ENCODE measurements around the gene PTPRN2. TPM values are rescaled to one million over a fixed set of nuclear protein-coding genes. Genes with fewer than 3 reads are reported as not detected.

PTPRN2 gene
- total RNA-seq, 8 experiments from 2014 or later = 0.10 to 19.7 (median 10.8) TPM; not detected in 1

DNA sequence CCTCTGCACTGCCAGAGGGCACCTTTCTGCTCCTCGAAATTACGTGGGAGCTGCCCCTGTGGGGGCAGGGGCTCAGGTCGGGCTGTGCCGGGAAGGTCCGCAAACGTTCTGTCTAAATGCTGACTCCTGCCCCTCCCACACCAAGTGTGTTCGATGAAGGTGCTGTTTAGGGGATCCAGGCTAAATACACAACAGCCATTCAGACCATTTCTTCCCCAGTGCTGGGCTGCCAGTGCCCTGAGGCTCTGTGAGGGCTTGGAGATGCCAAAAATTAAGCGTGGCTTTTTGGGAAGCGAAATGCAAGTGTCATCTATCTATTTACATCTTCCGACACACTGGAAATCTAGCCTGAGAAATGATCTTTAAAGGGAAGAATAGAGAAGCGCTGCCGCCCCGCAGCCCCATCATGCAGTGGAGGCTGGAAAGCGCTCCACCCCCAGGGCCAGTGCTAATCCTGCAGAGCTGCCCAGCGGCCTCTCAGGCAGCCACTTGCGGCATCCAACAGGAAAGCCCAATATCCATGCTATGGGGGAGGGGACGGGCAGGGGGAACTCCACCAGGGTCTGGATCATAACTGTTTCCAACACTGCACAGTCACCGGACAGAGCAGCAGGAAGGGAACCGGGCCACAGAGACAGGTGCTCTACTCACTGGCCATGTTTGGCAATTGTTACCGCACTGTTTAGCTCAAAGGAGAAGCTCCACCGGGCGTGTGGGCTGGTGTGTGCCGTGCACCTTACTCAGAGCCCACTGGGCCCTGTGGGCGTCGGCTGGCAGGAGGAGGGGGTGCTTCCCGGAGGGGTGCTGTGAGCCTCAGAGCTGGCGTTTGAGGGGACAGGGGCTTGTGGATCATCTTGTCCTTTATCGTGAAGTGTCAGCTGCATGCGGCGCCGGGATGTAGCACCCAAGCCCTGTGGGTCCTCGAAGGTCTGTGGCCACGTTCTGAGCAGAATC lies 1045.3 kb downstream of the PTPRN2 start:
- no peaks in the 10 kb centered on the region for H3K4me1 ChIP-seq (replicated peaks in 1 of 2)
- no peak overlapping the region for H3K4me3 ChIP-seq
- WGBS, 10 experiments = 29 to 100% (median 79%) methylated on average over 1 to 11 of the region's 33 CpGs; no CpG with 5 or more reads in 2 of the 10 experiments
- no peak for ATAC-seq (replicated peaks in 6 of 8)
- in situ Hi-C loops (cut with MboI; ENCODE audit: low pct_unique_long_range_greater_than_20kb in 2 of 9, low sequenced_read_pairs in 9 of 9, unreplicated experiment in 9 of 9) = no loop called here
- no peak overlapping the region for H3K27ac ChIP-seq

DNA sequence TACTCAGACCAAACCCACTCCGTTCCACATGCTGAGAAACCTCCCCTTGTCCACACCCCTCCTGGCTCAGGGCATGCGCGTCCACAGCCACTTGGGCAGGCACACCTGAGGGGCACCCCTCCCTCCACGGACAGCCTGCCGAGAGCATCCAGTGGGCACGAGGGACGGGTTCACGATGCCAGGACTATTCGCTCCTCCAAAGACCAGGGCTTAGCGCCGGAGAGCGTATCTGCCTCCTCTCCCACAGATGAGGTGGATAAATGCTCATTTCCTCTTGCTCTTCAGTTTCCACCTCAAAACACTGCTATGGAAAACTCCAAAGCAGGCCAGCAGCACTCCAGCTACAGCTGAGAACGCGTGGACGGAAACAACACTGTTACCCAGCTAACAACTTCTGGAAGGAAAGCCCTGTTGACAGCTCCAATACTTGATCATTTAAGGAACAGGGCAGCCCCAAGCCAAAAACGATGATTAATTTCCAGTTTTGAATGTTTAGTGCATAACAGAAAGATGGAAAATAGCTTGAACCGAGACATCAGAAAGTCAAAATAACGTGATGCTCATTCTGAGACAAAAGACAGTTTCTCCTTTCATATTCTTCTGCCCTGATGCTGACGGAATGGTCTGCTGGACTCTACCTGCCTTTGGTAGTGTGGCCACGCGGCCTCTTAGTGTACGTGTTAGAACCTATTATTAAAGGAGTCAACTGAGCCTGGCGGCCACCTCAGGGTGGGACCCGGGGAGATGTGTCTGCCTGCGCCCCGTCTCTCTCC lies 1046.1 kb downstream of the PTPRN2 start:
- Histone ChIP-seq H3K4me3 (no peak overlapping the region), H3K4me1 (replicated peaks in 1 of 2) (no peaks in the 10 kb centered on the region), H3K27ac (no peak overlapping the region)
- in situ Hi-C loops (cut with MboI; ENCODE audit: low pct_unique_long_range_greater_than_20kb in 2 of 9, low sequenced_read_pairs in 9 of 9, unreplicated experiment in 9 of 9) = no loop called here
- whole genome bisulfite sequencing, 10 experiments = 0 to 92% (median 79%) methylated on average over 1 to 16 of the region's 26 CpGs
- no peak for ATAC-seq (replicated peaks in 6 of 8)

DNA sequence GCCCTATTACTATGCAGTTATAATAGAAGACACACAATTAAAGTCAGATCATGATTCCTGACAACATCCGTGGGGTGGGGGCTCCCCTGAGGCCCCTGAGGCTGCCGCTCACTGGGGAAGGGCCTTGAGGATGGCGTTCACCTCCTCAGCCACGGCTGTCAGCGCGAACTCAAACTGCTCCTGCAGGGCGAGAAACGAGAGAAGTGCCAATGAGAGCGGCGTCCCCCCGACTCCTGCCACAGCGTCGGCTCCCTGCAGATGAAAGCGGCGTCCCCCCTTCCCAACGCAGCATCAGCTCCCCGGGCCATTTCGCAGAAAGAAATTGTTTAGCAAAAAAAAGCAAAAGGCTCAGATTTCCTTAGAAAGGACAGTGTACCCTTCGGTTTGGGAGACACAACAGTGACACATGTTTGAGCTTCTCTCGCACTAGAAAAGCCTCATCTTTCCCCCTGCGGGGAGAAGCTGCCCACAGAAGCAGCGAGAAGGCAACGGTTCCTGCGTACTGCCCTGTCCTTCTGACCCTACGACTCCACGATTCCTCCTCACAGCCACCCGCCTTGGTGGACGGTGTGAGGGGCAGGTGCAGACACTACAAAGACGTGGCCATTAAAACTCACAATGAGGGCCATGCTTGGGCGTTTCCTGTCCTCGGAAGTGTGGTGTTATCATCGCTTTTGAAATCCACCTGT lies 1046.9 kb downstream of the PTPRN2 start:
- in situ Hi-C loops (cut with MboI; ENCODE audit: low pct_unique_long_range_greater_than_20kb in 2 of 9, low sequenced_read_pairs in 9 of 9, unreplicated experiment in 9 of 9) = no loop called here
- Histone ChIP-seq H3K27ac (no peak overlapping the region), H3K4me1 (replicated peaks in 1 of 2) (no peaks in the 10 kb centered on the region), H3K4me3 (no peak overlapping the region)
- ATAC-seq (replicated peaks in 6 of 8) = no peak
- whole genome bisulfite sequencing, 10 experiments = 3 to 100% (median 73%) methylated on average over 1 to 18 of the region's 32 CpGs; no CpG with 5 or more reads in 2 of the 10 experiments

DNA sequence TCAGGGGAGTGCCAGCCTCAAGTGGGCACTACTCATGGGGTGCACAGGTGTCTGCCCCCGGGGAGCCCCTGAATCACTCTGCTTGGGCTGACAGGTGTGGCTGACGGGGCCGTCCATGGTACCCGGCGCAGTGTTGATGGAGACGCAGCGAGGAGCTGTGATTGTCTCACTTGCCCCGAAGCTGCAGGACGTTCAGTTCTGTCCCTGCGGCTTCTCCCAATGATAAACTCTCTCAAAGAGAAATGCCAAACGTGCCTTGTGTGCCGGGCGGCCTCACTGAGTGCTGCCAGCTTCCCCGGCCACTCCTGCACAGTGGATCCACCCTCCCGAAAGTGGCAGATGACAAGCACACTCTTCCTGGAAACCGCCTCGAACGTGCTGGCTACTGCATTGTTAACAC lies 1047.6 kb downstream of the PTPRN2 start:
- 5 to 90% (median 65%) methylated on average over 1 to 7 of the region's 18 CpGs; no CpG with 5 or more reads in 2 of the 10 experiments for WGBS, 10 experiments
- in situ Hi-C loops (cut with MboI; ENCODE audit: low pct_unique_long_range_greater_than_20kb in 2 of 9, low sequenced_read_pairs in 9 of 9, unreplicated experiment in 9 of 9) = no loop called here
- Histone ChIP-seq H3K4me1 (replicated peaks in 1 of 2) (no peaks in the 10 kb centered on the region), H3K27ac (no peak overlapping the region), H3K4me3 (no peak overlapping the region)
- ATAC-seq (replicated peaks in 6 of 8) = no peak

DNA sequence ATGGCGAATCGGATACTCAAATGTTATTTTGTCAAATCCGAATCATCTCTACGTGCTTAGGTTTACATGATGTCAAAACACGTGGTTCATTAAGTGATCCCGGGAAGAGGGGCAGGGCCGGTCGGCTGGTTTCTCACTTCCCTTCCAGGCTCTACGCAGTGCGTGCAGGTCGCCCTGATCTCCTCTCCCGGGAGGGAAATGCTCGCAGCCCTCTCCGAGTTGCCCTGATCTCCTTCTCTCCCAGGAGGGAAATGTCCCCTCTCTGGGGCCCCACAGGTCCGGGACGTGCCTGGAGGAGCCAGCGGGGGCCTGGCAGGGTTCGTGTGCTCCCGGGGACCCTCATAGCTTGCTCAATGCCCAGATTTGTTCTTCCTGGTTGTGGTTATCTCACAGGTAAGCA lies 1048.1 kb downstream of the PTPRN2 start:
- H3K4me1 ChIP-seq (replicated peaks in 1 of 2) = no peaks in the 10 kb centered on the region

DNA sequence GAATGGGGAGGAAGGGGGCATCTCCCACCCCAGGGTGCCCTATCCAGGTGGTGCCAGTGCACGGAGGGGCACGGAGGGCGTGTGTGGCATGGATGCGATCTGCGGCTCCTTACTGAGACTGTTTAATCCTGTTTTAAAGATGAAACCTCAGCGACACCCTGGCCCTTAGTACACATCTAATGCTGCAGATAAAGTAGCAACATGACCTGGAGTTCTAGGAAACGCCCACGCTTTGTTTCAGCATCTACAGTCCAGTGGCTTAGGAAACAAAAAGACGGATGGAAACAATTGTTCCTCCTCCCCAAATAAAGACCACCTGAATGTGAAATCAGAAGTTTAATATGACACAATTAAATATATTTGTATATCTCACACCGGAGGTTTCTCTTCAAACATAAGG lies 1048.9 kb downstream of the PTPRN2 start:
- 0 to 100% (median 64%) methylated on average over 1 to 7 of the region's 10 CpGs for WGBS, 10 experiments
- Histone ChIP-seq H3K4me1 (replicated peaks in 1 of 2) (no peaks in the 10 kb centered on the region), H3K27ac (no peak overlapping the region), H3K4me3 (no peak overlapping the region)
- ATAC-seq (replicated peaks in 6 of 8) = no peak
- in situ Hi-C loops (cut with MboI; ENCODE audit: low pct_unique_long_range_greater_than_20kb in 2 of 9, low sequenced_read_pairs in 9 of 9, unreplicated experiment in 9 of 9) = no loop called here

More for the DNA sequence above, 1048.1 kb downstream of the PTPRN2 start:
- 30 to 89% (median 63%) methylated on average over 3 to 8 of the region's 19 CpGs; no CpG with 5 or more reads in 4 of the 10 experiments for WGBS, 10 experiments
- in situ Hi-C loops (cut with MboI; ENCODE audit: low pct_unique_long_range_greater_than_20kb in 2 of 9, low sequenced_read_pairs in 9 of 9, unreplicated experiment in 9 of 9) = no loop called here
- Histone ChIP-seq H3K4me3 (no peak overlapping the region), H3K27ac (no peak overlapping the region)
- ATAC-seq (replicated peaks in 6 of 8) = no peak

DNA sequence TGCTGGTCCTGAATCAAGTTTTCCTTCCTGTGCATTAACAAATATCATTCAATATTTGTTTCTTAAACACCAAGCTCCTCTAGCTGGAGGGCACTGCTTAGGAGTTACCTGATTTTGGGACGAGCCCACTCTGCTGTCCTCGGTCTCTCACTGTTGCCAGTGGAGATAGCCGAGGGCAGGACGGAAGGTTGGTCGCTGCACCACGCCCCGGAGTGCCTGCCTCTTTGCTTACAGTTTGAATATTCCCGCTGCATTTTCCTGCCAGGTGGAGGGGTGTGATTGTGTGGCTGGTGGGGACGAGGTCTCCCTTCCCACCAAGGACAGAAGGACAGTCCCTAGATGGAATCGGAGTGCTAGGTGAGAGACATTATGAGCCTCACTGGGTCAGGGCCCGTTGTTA lies 1049.3 kb downstream of the PTPRN2 start:
- in situ Hi-C loops (cut with MboI; ENCODE audit: low pct_unique_long_range_greater_than_20kb in 2 of 9, low sequenced_read_pairs in 9 of 9, unreplicated experiment in 9 of 9) = no loop called here

DNA sequence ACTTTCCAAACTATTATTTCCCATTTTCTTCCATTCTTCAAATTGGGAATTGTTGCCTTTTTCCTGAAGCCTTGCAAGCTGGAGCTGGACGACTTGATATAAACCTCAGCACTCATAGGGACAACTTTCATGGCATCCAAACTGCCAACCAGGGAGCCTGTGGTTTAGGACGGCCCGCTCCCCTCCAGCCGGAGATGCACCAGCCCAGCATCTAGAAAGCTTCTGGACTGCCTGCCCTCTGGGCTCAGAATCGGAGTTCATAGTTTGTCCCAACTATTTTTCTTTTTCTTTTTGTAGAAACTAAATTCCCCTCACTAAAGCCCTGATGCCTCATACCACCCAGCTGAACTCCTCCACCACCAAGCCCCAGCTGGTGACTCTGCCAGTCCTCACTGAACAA lies 1050.6 kb downstream of the PTPRN2 start:
- no peak for ATAC-seq (replicated peaks in 6 of 8)
- in situ Hi-C loops (cut with MboI; ENCODE audit: low pct_unique_long_range_greater_than_20kb in 2 of 9, low sequenced_read_pairs in 9 of 9, unreplicated experiment in 9 of 9) = no loop called here
- WGBS, 10 experiments = 0 to 88% (median 35%) methylated on average over 1 to 5 of the region's 5 CpGs; no CpG with 5 or more reads in 2 of the 10 experiments
- Histone ChIP-seq H3K4me3 (no peak overlapping the region), H3K27ac (no peak overlapping the region), H3K4me1 (replicated peaks in 1 of 2) (no peaks in the 10 kb centered on the region)

More for the DNA sequence above, 1049.3 kb downstream of the PTPRN2 start:
- Histone ChIP-seq H3K4me3 (no peak overlapping the region), H3K27ac (no peak overlapping the region), H3K4me1 (replicated peaks in 1 of 2) (no peaks in the 10 kb centered on the region)
- 0 to 94% (median 54%) methylated on average over 1 to 9 of the region's 11 CpGs; no CpG with 5 or more reads in 3 of the 10 experiments for WGBS, 10 experiments
- ATAC-seq (replicated peaks in 6 of 8) = no peak

DNA sequence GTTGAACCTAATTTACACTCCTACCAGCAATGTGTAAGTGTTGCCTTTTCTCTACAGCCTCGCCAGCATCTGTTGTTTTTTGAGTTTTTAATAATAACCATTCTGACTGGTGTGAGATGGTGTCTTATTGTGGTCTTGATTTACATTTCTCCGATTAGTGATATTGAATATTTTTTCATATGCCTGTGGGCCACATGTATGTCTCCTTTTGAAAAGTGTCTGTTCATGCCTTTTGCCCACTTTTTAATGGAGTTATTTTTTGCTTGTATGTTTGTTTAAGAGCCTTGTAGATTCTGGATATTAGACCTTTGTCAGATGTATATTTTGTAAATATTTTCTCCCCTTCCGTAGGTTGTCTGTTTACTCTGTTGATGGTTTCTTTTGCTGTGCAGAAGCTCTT lies 1055.6 kb downstream of the PTPRN2 start:
- ATAC-seq (replicated peaks in 6 of 8) = no peak
- in situ Hi-C loops (cut with MboI; ENCODE audit: low pct_unique_long_range_greater_than_20kb in 2 of 9, low sequenced_read_pairs in 9 of 9, unreplicated experiment in 9 of 9) = no loop called here
- H3K4me3 ChIP-seq = no peak overlapping the region
- H3K4me1 ChIP-seq (replicated peaks in 1 of 2) = peaks cover 0 to 3% of the 10 kb centered on the region in 2 donors
- no peak overlapping the region for H3K27ac ChIP-seq
- WGBS, 10 experiments = 0 to 100% (median 73%) methylated on average over 1 to 3 of the region's 3 CpGs; no CpG with 5 or more reads in 1 of the 10 experiments

DNA sequence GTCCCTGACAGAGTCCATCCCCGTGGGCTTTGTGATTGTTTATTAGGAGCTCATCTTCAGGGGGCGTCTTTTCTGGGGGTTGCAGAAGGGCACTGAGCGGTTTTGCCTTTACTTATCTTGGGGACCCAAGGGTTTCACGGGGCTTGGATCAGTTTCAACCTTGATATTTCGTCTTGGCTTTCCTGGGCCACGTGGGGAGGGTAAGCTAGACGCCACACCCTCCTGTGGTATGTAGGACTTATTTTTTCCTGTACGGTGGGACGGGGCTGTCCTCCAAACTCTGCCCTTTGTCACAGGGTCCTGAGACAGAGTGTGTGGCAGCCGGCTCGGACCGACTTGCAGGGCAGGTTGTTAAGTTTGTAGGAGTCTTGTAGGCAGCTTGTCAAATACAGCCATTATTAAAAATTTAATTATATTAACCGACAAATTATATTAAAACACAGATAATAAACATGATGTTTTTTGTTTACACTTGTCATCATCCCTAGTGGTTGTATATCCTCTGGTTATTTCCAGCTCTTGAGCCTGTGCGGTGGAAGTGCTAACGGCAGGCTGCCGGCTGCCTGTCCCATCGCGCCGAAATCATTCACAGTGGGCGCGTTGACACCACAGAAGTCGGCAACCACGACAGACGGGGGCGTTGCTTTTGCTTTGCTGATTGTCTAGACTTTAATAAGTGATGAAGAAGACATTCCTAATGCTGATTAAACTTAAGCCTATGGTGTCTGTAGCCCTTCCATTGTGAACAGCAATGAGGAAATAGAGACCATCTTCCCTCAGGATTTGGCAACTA lies 1057.7 kb downstream of the PTPRN2 start:
- Histone ChIP-seq H3K27ac (no peak overlapping the region), H3K4me1 (replicated peaks in 1 of 2) (peaks cover 0 to 16% of the 10 kb centered on the region in 2 donors), H3K4me3 (no peak overlapping the region)
- WGBS, 10 experiments = 0 to 78% (median 26%) methylated on average over 2 to 14 of the region's 25 CpGs; no CpG with 5 or more reads in 1 of the 10 experiments
- ATAC-seq (replicated peaks in 6 of 8) = no peak
- in situ Hi-C loops (cut with MboI; ENCODE audit: low pct_unique_long_range_greater_than_20kb in 2 of 9, low sequenced_read_pairs in 9 of 9, unreplicated experiment in 9 of 9) = no loop called here

DNA sequence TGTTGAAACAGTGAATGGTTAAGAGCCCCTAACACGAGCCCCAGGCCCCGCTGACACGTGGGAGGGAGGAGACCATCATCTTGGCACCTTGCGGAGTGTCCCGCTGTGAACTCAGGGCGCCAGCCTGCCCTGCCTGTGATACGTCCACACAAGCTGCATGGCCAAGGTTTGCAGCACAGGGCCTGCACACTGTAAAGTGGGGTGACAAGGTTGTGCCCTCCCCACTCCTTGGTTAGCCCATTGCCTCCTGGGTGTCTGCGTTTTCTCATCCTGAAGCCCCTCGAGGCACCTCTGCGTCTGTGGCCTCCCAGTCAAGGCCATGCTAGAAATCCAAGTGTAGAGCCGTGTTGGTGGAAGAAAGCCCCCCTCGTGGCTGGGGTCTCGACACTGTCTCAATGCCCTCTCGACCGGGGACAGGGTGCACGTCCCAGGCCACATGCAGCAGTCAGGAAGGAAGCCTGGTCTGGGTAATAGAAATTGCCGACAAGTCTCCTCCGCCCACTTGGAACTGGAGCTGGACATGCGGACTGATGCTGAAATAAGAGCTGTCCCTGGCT lies 1058.8 kb downstream of the PTPRN2 start:
- H3K27ac ChIP-seq = no peak overlapping the region
- 0 to 95% (median 45%) methylated on average over 1 to 10 of the region's 19 CpGs; no CpG with 5 or more reads in 3 of the 10 experiments for WGBS, 10 experiments
- no peak for ATAC-seq (replicated peaks in 6 of 8)
- peaks cover 0 to 16% of the 10 kb centered on the region in 2 donors for H3K4me1 ChIP-seq (replicated peaks in 1 of 2)
- in situ Hi-C loops (cut with MboI; ENCODE audit: low pct_unique_long_range_greater_than_20kb in 2 of 9, low sequenced_read_pairs in 9 of 9, unreplicated experiment in 9 of 9) = no loop called here
- H3K4me3 ChIP-seq = no peak overlapping the region

DNA sequence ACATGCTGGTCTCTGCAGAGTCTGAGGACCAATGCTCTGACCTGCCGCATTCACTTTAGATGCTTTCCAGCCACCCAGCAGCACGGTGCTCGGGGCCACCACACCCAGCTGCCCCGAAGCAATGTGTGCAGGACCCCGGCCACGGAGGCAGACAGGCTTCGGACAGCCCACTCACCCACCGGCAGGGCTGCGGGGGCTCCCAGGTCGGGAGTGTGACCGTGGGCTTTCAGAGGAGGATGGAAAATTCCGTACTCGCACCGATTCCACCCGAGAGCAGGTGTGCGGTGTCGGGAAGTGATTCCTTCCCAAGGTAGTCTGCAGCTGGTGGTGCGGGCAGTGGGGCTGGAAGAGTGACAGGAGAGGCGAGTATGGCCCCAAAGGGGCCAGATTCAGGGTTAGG lies 1059.9 kb downstream of the PTPRN2 start:
- Histone ChIP-seq H3K4me1 (replicated peaks in 1 of 2) (peaks cover 0 to 16% of the 10 kb centered on the region in 2 donors), H3K27ac (no peak overlapping the region), H3K4me3 (no peak overlapping the region)
- in situ Hi-C loops (cut with MboI; ENCODE audit: low pct_unique_long_range_greater_than_20kb in 2 of 9, low sequenced_read_pairs in 9 of 9, unreplicated experiment in 9 of 9) = no loop called here
- no peak for ATAC-seq (replicated peaks in 6 of 8)
- WGBS, 10 experiments = 20 to 96% (median 81%) methylated on average over 1 to 9 of the region's 19 CpGs; no CpG with 5 or more reads in 6 of the 10 experiments
